ENCODE data around the gene FOXO3B.
"Not testable (repeated sequence)": the region's sequence is repeated elsewhere in the genome, so short reads cannot be mapped to it uniquely, and the experiment has no call there.

FOXO3B gene

DNA sequence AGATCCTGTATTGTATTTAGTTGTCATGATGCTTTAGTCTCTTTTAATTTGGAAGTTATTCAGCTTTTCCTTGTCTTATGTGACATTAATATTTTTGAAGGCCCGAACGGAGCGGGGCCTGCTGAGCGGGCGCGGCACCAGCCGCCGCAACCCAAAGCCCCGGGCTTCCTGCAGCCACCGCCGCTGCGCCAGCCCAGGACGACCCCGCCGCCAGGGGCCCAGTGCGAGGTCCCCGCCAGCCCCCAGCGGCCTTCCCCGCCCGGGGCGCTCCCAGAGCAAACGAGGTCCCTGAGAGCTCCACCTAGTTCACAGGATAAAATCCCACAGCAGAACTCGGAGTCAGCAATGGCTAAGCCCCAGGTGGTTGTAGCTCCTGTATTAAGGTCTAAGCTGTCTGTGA lies 32.0 kb downstream of the FOXO3B start:
- DNase-seq (ENCODE audit: low read depth): not testable (repeated sequence)

- not testable (repeated sequence) for DNase-seq (ENCODE audit: low read depth)
These were observed 37.8 kb downstream of the FOXO3B start, which contains the start of gene TBC1D28 for GRCh38 chr17:18644291-18644690. TSS of gene TBC1D28 (minus strand) at chr17:18644391. CDS start at chr17:18641352, 3,039 bp downstream.

DNA sequence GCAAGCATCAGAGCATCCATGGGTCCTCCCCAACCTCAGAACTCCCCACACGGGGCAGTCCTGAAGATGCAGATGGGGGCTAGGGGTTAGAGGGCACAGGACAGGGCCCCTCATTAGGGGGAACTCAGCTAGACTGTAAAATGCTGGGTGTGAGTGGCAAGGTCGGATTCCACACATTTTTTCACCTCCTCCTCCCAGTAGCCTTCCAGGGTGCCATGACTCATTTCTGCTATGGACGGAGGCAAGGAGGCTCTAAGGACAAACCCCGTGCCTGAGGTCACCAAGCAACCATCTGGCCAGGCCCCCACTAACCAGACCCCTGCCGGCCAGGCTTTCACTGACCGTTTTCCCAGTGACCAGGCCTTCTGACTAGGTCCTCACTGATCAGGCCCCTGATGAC lies 39.0 kb downstream of the FOXO3B start:
- DNase-seq (ENCODE audit: low read depth): not testable (repeated sequence)

- DNase-seq (ENCODE audit: low read depth): not testable (repeated sequence)
These were observed 43.8 kb downstream of the FOXO3B start for GRCh38 chr17:18638357-18638756.

GRCh38 chr17:18636237-18636636 lies 45.9 kb downstream of the FOXO3B start:
- DNase-seq (ENCODE audit: low read depth): not testable (repeated sequence)

GRCh38 chr17:18635773-18636172 lies 46.3 kb downstream of the FOXO3B start:
- not testable (repeated sequence) for DNase-seq (ENCODE audit: low read depth)

GRCh38 chr17:18634550-18635263 lies 47.4 kb downstream of the FOXO3B start:
- not testable (repeated sequence) for DNase-seq (ENCODE audit: low read depth)

Data from T follicular helper cell (primary cell).